OCI-LY3 (cell line): ENCODE measurements around the gene MYH9.

Source experiments
- CTCF ChIP-seq: fragments of 200-600, 300-600 bp; sonication (generic); IDR thresholded peaks from 2 replicates; pipeline ENCODE4 v1.5.1; 2014; ENCODE audit warnings: antibody characterized with exemption, low read length, low read depth
- EZH2phosphoT487 ChIP-seq: fragments of 200-600 bp; shearing (Covaris generic); IDR thresholded peaks from 2 replicates; pipeline ENCODE4 v1.6.1; 2018; ENCODE audit warnings: antibody characterized with exemption, mixed run types, low read depth

DNA sequence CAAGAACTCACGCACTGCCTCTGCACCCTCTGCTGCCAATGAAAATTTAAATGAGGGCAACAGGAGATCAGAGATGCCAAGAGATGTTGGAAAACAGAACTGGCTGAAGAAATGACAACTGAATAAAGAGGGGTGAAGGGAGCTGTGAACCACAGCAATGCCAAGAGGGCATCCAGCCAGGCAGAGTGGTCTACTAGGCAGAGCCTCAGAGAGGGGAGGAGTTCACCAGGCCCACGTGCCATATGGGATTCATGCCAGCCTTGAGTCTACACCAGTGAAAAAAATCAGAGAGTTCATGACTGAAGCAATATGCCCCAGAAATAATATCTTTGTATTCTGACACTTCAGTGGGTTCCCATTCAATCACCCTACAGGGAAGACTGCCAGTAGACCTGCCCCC is 152.8 kb downstream of the MYH9 start:
- TF ChIP-seq EZH2phosphoT487 (no peak), CTCF (no peak)
